Testis (tissue), 2 donors: ENCODE results near the gene AMBP.

ENCODE experiments used
- POLR2A ChIP-seq: fragments of 450-650 bp; IDR thresholded peaks from one replicate; pipeline ENCODE4 v1.6.1; 2017; ENCODE audit warnings: antibody characterized with exemption, mild to moderate bottlenecking, moderate library complexity
- TF ChIP-seq, protein P1 (sequence below), 3 experiments: fragments of 450-650 bp in 2 of 3; fragments of 200-600 bp in 1 of 3; sonication (generic) in 1 of 3; IDR thresholded peaks; one replicate each; pipeline ENCODE4 v1.5.1; 2016 to 2019; ENCODE audit warnings: antibody characterized with exemption in 3 of 3, mild to moderate bottlenecking in 2 of 3, moderate library complexity in 1 of 3

DNA sequence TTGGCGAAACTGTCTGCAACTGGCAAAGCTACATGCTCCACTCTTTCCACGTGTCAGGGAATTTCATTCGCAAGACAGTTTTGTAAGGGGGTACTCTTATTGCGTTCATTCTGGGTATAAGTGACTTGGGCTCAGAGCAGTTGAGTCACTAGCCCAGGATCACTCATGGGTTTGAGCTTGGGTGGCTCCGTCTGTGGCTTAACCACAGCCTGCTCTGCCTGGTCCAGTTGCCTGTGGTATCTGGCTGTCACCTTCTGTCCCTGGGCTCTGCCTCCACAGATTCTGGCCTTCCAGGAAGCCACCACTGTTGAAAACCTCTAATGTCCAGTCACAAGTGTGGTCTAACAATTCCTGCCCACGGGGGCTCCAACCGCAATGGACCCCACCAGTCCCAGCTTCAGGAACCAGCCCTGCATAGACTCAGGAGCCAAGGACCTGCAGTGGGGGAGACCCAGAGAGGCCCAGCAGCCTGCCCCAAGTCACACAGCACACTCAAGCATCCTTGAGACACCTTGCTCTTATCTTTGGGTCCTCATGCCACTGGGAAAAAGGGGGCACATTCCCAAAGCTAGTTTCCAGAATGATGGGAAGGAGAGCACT is 10.6 kb upstream of the AMBP start:
- TF ChIP-seq POLR2A = no peak
- TF ChIP-seq, protein P1, sequence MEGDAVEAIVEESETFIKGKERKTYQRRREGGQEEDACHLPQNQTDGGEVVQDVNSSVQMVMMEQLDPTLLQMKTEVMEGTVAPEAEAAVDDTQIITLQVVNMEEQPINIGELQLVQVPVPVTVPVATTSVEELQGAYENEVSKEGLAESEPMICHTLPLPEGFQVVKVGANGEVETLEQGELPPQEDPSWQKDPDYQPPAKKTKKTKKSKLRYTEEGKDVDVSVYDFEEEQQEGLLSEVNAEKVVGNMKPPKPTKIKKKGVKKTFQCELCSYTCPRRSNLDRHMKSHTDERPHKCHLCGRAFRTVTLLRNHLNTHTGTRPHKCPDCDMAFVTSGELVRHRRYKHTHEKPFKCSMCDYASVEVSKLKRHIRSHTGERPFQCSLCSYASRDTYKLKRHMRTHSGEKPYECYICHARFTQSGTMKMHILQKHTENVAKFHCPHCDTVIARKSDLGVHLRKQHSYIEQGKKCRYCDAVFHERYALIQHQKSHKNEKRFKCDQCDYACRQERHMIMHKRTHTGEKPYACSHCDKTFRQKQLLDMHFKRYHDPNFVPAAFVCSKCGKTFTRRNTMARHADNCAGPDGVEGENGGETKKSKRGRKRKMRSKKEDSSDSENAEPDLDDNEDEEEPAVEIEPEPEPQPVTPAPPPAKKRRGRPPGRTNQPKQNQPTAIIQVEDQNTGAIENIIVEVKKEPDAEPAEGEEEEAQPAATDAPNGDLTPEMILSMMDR (IDR thresholded peaks at IDR 0.05) = no peak
